Mucosa of stomach (tissue), 1 donor: Measurements from ENCODE around the gene IFT122.

Source experiments
- H3K27me3 ChIP-seq: one replicate; pipeline ENCODE4 v1.7.0; 2013; ENCODE audit warnings: mild to moderate bottlenecking, low read length; ENCODE audit not compliant: control insufficient read depth, insufficient read depth
- H3K36me3 ChIP-seq: one replicate; pipeline ENCODE4 v1.7.0; 2013; ENCODE audit warnings: low read length; ENCODE audit not compliant: control insufficient read depth, insufficient read depth
- H3K4me1 ChIP-seq: one replicate; pipeline ENCODE4 v1.7.0; 2013; ENCODE audit warnings: mild to moderate bottlenecking, low read length; ENCODE audit not compliant: control insufficient read depth, insufficient read depth
- H3K4me3 ChIP-seq: one replicate; pipeline ENCODE4 v1.7.0; 2013; ENCODE audit warnings: low read length
- H3K9ac ChIP-seq: one replicate; pipeline ENCODE4 v1.7.0; 2013; ENCODE audit warnings: mild to moderate bottlenecking, low read length, moderate library complexity
- H3K9me3 ChIP-seq: one replicate; pipeline ENCODE4 v1.7.0; 2013; ENCODE audit warnings: mild to moderate bottlenecking, low read length, moderate library complexity; ENCODE audit not compliant: control insufficient read depth
- donor health status: Pancreatic carcinoma.

Gene IFT122

DNA sequence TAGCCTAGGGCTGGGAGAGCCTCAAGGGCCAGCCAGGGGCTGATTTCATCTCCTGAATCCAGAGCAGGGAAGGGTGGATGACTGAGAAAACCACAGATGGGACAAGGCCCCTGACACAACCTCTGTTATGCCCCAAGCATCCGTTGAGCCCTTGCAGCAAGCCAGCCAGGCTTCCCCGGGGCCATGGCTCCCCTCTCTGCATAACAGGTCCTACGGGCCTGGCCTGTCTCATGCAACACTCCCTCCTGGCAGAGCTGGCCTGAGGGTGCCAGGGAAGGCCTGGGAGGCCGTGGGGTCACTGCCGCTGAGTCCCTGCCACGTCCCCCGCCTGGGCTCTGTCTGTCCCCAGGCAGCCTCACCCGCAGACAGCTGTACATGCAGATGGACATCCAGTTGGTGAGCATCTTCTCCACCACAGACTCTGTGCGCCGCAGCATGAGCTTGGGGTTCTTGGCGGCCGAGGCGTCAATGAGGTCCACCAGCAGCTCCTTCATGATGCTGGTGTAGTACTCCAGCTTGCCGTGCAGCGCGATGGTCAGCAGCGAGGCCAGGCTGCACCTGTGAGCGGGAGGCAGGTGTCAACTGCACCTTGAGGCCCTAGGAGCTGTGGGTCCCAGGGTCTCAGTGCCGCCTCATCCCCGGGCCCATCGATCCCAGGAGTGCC, 125.1 kb downstream of the IFT122 start:
- Histone ChIP-seq H3K4me3 (no peak overlapping the region), H3K4me1 (peaks cover 14% of the 10 kb centered on the region), H3K9ac (no peak overlapping the region), H3K36me3 (peaks cover 5% of the 10 kb centered on the region), H3K27me3 (no peaks in the 10 kb centered on the region), H3K9me3 (no peaks in the 10 kb centered on the region)

DNA sequence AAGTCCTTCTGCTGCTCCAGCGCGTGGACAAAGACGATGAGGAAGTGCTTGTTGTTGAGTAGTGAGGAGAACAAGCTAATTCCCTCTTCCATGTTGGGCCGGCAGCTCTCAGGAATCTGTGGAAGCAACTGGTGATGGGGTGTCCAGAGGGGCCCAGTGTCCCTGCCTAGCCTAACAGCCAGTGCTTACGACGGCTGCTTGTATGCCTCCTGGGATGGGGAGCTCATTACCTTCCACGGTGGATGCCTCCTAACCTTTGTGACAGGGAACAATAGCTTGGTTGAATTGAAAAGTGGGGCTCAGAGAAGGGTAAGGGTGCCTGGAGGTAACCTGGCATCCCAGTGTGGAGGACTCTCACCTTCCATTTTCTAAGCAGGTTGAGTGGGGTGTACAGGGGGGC, 125.9 kb downstream of the IFT122 start:
- H3K4me1 ChIP-seq = peaks cover 6% of the 10 kb centered on the region
- H3K9me3 ChIP-seq = no peaks in the 10 kb centered on the region
- H3K27me3 ChIP-seq = no peaks in the 10 kb centered on the region
- H3K4me3 ChIP-seq = no peak overlapping the region
- H3K36me3 ChIP-seq = peaks cover 5% of the 10 kb centered on the region
- no peak overlapping the region for H3K9ac ChIP-seq

DNA sequence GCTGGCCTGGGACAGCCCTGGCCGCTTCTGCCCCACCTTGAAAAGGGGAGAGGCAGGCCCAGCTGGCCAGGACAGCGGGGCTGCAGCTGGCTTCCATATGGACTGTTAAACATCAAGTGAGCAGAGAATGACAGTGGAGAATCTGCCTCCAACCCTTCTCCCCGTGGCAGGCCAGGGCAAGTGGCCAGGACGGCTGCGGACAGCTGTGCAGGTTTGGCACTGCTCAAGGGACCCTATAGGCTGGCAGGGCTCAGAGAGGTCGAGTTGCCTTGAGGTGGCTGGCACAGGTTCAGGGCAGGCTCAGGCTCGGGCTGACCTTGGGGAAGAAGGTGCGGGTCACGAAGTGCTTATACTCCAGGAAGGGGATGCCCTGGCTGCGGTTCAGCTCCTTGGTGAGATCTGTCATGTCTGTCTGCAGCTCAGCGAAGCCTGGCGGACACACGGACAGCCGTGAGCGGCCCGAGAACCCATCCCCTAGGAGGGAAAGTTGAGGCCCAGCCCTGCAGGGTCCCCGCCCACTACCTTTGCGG, 127.2 kb downstream of the IFT122 start:
- Histone ChIP-seq H3K4me1 (no peaks in the 10 kb centered on the region), H3K36me3 (peaks cover 5% of the 10 kb centered on the region), H3K27me3 (no peaks in the 10 kb centered on the region), H3K9ac (no peak overlapping the region), H3K4me3 (no peak overlapping the region), H3K9me3 (no peaks in the 10 kb centered on the region)

DNA sequence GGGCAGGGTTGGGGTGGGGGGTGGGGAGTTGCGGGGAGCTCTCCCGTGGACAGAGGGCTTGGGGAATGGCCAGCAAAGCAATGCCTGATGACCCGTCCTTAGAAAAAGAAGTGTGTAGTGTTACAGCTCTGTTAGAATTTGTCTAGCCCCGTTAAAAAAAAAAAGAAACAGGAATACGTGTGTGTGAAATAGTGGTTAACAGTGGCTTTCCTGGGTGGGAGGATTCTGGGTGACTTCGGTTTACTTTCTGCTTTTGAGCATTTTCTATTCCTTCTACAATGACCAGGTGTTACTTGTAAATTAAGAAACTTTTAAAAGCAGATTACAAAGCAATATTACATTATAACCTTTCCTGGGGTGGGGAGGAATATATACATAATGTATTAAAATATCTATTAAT, 127.9 kb downstream of the IFT122 start:
- H3K9me3 ChIP-seq = no peaks in the 10 kb centered on the region
- H3K9ac ChIP-seq = no peak overlapping the region
- H3K4me1 ChIP-seq = no peaks in the 10 kb centered on the region
- H3K27me3 ChIP-seq = no peaks in the 10 kb centered on the region
- peaks cover 5% of the 10 kb centered on the region for H3K36me3 ChIP-seq
- H3K4me3 ChIP-seq = no peak overlapping the region

DNA sequence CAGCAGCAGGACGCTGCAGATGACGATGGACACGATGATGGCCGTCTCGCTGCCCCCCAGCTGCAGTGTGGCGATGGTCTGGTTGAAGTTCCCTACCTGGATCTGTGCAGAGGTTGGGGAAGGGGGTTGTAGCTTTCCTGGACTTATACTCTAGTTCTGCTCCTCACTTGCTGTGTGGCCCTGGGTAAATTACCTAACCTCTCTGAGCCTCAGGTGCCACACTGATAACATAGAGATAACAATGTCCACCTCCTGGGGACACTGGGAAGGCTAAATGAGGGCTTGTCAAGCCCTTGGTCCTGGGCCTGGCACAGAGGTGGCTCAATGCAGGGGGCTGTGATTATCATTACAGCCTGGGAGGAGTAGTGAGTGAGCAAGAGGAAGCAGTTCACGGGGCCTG, 129.8 kb downstream of the IFT122 start:
- H3K9me3 ChIP-seq = no peaks in the 10 kb centered on the region
- peaks cover 5% of the 10 kb centered on the region for H3K36me3 ChIP-seq
- no peak overlapping the region for H3K4me3 ChIP-seq
- H3K9ac ChIP-seq = no peak overlapping the region
- no peaks in the 10 kb centered on the region for H3K4me1 ChIP-seq
- no peaks in the 10 kb centered on the region for H3K27me3 ChIP-seq
